ENCODE results near the gene ITGB3BP. TPM values are rescaled to one million over a fixed set of nuclear protein-coding genes. Genes with fewer than 3 reads are reported as not detected.

Gene ITGB3BP
- total and polyA plus RNA-seq, 2 of the 8 experiments (the other 6 are each of a cell fraction or from before 2014, with no cell fraction given): 17.6 to 49.1 TPM

DNA sequence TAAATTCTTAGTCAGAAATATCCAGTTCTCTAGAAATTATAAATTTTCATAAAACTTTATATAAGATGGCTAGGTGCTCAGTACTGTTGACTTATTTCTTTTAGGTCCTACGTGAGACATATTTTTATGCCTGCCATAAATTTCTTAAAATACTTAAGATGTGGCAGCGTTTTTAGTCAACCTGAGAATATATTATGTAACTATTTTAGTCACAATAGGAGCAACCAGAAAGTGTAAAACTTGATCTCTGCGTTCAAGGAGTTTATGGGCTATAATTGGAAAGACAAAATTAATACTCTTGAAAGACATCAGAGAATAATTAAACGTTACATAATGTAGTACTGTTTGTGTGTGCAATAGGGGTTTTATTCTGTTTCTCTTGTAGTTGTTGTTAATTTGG lies 46.0 kb upstream of the ITGB3BP start (continued):
- TF ChIP-seq CBX8 (IDR thresholded peaks at IDR 0.05; ENCODE audit: borderline replicate concordance, low read depth, low read length) (no peak), GABPA (IDR thresholded peaks at IDR 0.05; ENCODE audit: borderline replicate concordance, insufficient read depth, low read length) (no peak), JUN (IDR thresholded peaks at IDR 0.05; ENCODE audit: low read depth, low read length) (no peak)

Measured in H1 (cell line).